ENCODE measurements around the gene XAB2. TPM values are rescaled to one million over a fixed set of nuclear protein-coding genes. Genes with fewer than 3 reads are reported as not detected.
A peak's percentile ranks its signal among the peaks of the same experiment; 100 is the strongest.

The XAB2 gene
- total RNA-seq, 1 experiment from 2014 or later = 84.4 TPM

GRCh38 chr19:7590256-7590655 lies 39.1 kb downstream of the XAB2 start:
- H3K9me3 ChIP-seq (ENCODE audit: low read length) = no peaks in the 10 kb centered on the region
- no peaks in the 10 kb centered on the region for H3K79me2 ChIP-seq (ENCODE audit: low read length)
- ATAC-seq (no peak), DNase-seq (peak; percentile 44)
- H3F3A ChIP-seq (ENCODE audit: low read length, unreplicated experiment) = no peaks in the 10 kb centered on the region
- no peaks in the 10 kb centered on the region for H3K36me3 ChIP-seq (ENCODE audit: low read depth, low read length)
- POLR2A ChIA-PET (ENCODE audit: unreplicated experiment) = no interaction called here
- 0 out of 2 replicates have a peak overlapping the region, but pooled peaks have one; percentile 2 for H2AFZ ChIP-seq (ENCODE audit: low read length)
- BruUV-seq (replicated peaks) = no TSS peak
- H3K4me2 ChIP-seq (ENCODE audit: low read length) = peak overlapping the region; percentile 45; the same call in 1 of the 2 replicates
- no peak for TF ChIP-seq EZH2phosphoT487 (IDR thresholded peaks at IDR 0.05; ENCODE audit: borderline replicate concordance, low read length)
- no peaks in the 10 kb centered on the region for H3K27me3 ChIP-seq (ENCODE audit: low read length)
- CTCF ChIA-PET = no interaction called here
- H3K27ac ChIP-seq (ENCODE audit: low read length) = no peak overlapping the region
- no peak overlapping the region for H3K4me3 ChIP-seq (ENCODE audit: low read length)
- no peaks in the 10 kb centered on the region for H3K9me2 ChIP-seq (replicated peaks; ENCODE audit: low read length)
- H3K9ac ChIP-seq (ENCODE audit: low read length) = no peak overlapping the region
- H3K4me1 ChIP-seq (ENCODE audit: insufficient read depth, low read length) = peaks cover 8% of the 10 kb centered on the region; the same call in 1 of the 2 replicates
- intact Hi-C loops (cut with micrococcal nuclease) = no loop called here
- H4K20me1 ChIP-seq (ENCODE audit: low read length) = no peaks in the 10 kb centered on the region

GRCh38 chr19:7589822-7590221 lies 39.5 kb downstream of the XAB2 start:
- Histone ChIP-seq H3K4me2 (ENCODE audit: low read length) (peak overlapping the region; percentile 45; the same call in 1 of the 2 replicates), H3K4me1 (ENCODE audit: insufficient read depth, low read length) (peaks cover 8% of the 10 kb centered on the region; the same call in 1 of the 2 replicates), H3K27me3 (ENCODE audit: low read length) (no peaks in the 10 kb centered on the region), H3K4me3 (ENCODE audit: low read length) (no peak overlapping the region), H3K9ac (ENCODE audit: low read length) (no peak overlapping the region), H3K9me2 (replicated peaks; ENCODE audit: low read length) (no peaks in the 10 kb centered on the region), H2AFZ (ENCODE audit: low read length) (0 out of 2 replicates have a peak overlapping the region, but pooled peaks have one; percentile 2), H3K9me3 (ENCODE audit: low read length) (no peaks in the 10 kb centered on the region), H3F3A (ENCODE audit: low read length, unreplicated experiment) (no peaks in the 10 kb centered on the region), H3K27ac (ENCODE audit: low read length) (no peak overlapping the region), H3K79me2 (ENCODE audit: low read length) (no peaks in the 10 kb centered on the region), H3K36me3 (ENCODE audit: low read depth, low read length) (no peaks in the 10 kb centered on the region), H4K20me1 (ENCODE audit: low read length) (no peaks in the 10 kb centered on the region)
- no TSS peak for BruUV-seq (replicated peaks)
- ChIA-PET POLR2A (ENCODE audit: unreplicated experiment) (no interaction called here), CTCF (no interaction called here)
- no peak for TF ChIP-seq EZH2 (IDR thresholded peaks at IDR 0.05; ENCODE audit: low read length, unreplicated experiment)
- no peak for TF ChIP-seq EZH2phosphoT487 (IDR thresholded peaks at IDR 0.05; ENCODE audit: borderline replicate concordance, low read length)
- no peak for TF ChIP-seq CTCF (conservative IDR thresholded peaks at IDR 0.05; ENCODE audit: low read depth, low read length)
- intact Hi-C loops (cut with micrococcal nuclease) = no loop called here
- no peak for ATAC-seq
- DNase-seq = no peak

GRCh38 chr19:7582446-7582845 lies 46.9 kb downstream of the XAB2 start:
- no peak overlapping the region for H3K27ac ChIP-seq (ENCODE audit: low read length)
- 0 out of 2 replicates have a peak, but pooled peaks cover 7% of the 10 kb centered on the region for H3K27me3 ChIP-seq (ENCODE audit: low read length)
- ChIA-PET CTCF (interaction anchor here (0.7 kb wide), 1 partner anchor 13 kb away, joined by 5 read pairs; no protein-coding TSS in a partner anchor), POLR2A (ENCODE audit: unreplicated experiment) (interaction anchor here (0.5 kb wide), 1 partner anchor 89 kb away, joined by 3 read pairs; no protein-coding TSS in a partner anchor)
- TF ChIP-seq CTCF (conservative IDR thresholded peaks at IDR 0.05; ENCODE audit: low read depth, low read length) = no peak
- TF ChIP-seq EZH2 (IDR thresholded peaks at IDR 0.05; ENCODE audit: low read length, unreplicated experiment) = no peak
- TF ChIP-seq EZH2phosphoT487 (IDR thresholded peaks at IDR 0.05; ENCODE audit: borderline replicate concordance, low read length) = no peak
- no peaks in the 10 kb centered on the region for H3K4me1 ChIP-seq (ENCODE audit: insufficient read depth, low read length)
- ATAC-seq (no peak), DNase-seq (no peak)
- intact Hi-C loops (cut with micrococcal nuclease) = no loop called here
- no peak overlapping the region for H3K4me2 ChIP-seq (ENCODE audit: low read length)
- H3K79me2 ChIP-seq (ENCODE audit: low read length) = no peaks in the 10 kb centered on the region
- H3K36me3 ChIP-seq (ENCODE audit: low read depth, low read length) = no peaks in the 10 kb centered on the region
- H3F3A ChIP-seq (ENCODE audit: low read length, unreplicated experiment) = no peaks in the 10 kb centered on the region
- H3K4me3 ChIP-seq (ENCODE audit: low read length) = no peak overlapping the region
- H4K20me1 ChIP-seq (ENCODE audit: low read length) = no peaks in the 10 kb centered on the region
- no peak overlapping the region for H2AFZ ChIP-seq (ENCODE audit: low read length)
- no peaks in the 10 kb centered on the region for H3K9me2 ChIP-seq (replicated peaks; ENCODE audit: low read length)
- H3K9me3 ChIP-seq (ENCODE audit: low read length) = no peaks in the 10 kb centered on the region
- no TSS peak for BruUV-seq (replicated peaks)
- no peak overlapping the region for H3K9ac ChIP-seq (ENCODE audit: low read length)

All from PC-3 (cell line).